HEK293 (cell line): Measurements from ENCODE around the gene EDA.

Experiments
- CTCF ChIP-seq: fragments of 450-650 bp; formaldehyde crosslinking; IDR thresholded peaks from 2 replicates; pipeline ENCODE4 v1.5.1; 2016; ENCODE audit warnings: missing biosample characterization, missing genetic modification characterization
- KLF17 ChIP-seq: fragments of 450-650 bp; formaldehyde crosslinking; IDR thresholded peaks from 2 replicates; pipeline ENCODE4 v1.5.1; 2016; ENCODE audit warnings: missing biosample characterization, missing genetic modification characterization
- PRDM10 ChIP-seq: fragments of 450-650 bp; formaldehyde crosslinking; IDR thresholded peaks from 2 replicates; pipeline ENCODE4 v1.5.1; 2016; ENCODE audit warnings: missing biosample characterization, missing genetic modification characterization
- YY1 ChIP-seq: fragments of 450-650 bp; formaldehyde crosslinking; IDR thresholded peaks from 2 replicates; pipeline ENCODE4 v1.5.1; 2018; ENCODE audit warnings: missing biosample characterization, missing genetic modification characterization
- ZNF174 ChIP-seq: fragments of 450-650 bp; formaldehyde crosslinking; IDR thresholded peaks from 2 replicates; pipeline ENCODE4 v1.5.0; 2017; ENCODE audit warnings: missing biosample characterization, mild to moderate bottlenecking, missing genetic modification characterization
- ZNF558 ChIP-seq: fragments of 450-650 bp; formaldehyde crosslinking; IDR thresholded peaks from 2 replicates; pipeline ENCODE4 v1.5.1; 2016; ENCODE audit warnings: missing biosample characterization, missing genetic modification characterization
- ZNF600 ChIP-seq: fragments of 450-650 bp; formaldehyde crosslinking; IDR thresholded peaks from 2 replicates; pipeline ENCODE4 v1.5.1; 2016; ENCODE audit warnings: missing biosample characterization, missing genetic modification characterization
- ZNF624 ChIP-seq: fragments of 450-650 bp; formaldehyde crosslinking; IDR thresholded peaks from 2 replicates; pipeline ENCODE4 v1.5.1; 2017; ENCODE audit warnings: missing biosample characterization, missing genetic modification characterization
- ZNF639 ChIP-seq: fragments of 450-650 bp; formaldehyde crosslinking; IDR thresholded peaks from 2 replicates; pipeline ENCODE4 v1.5.1; 2016; ENCODE audit warnings: missing biosample characterization, missing genetic modification characterization
- ZNF704 ChIP-seq: fragments of 450-650 bp; formaldehyde crosslinking; IDR thresholded peaks from 2 replicates; pipeline ENCODE4 v1.5.1; 2016; ENCODE audit warnings: missing biosample characterization, missing genetic modification characterization

- TF ChIP-seq PRDM10 (no peak), ZNF704 (no peak), ZNF624 (tag by site-specific recombination) (no peak), ZNF639 (tag by site-specific recombination) (no peak), CTCF (tag by site-specific recombination) (no peak), ZNF558 (no peak), ZNF600 (no peak), KLF17 (tag by site-specific recombination) (no peak), ZNF174 (tag by site-specific recombination) (no peak), YY1 (tag by site-specific recombination) (no peak)
Observed at GRCh38 chrX:69674891-69675290, 59.0 kb downstream of the EDA start.
